ENCODE data around the gene C2orf92. TPM values are rescaled to one million over a fixed set of nuclear protein-coding genes. Genes with fewer than 3 reads are reported as not detected.
A peak's percentile ranks its signal among the peaks of the same experiment; 100 is the strongest.

C2orf92 gene
- polyA plus RNA-seq, 3 donors: 7.9 TPM; not detected in 2

DNA sequence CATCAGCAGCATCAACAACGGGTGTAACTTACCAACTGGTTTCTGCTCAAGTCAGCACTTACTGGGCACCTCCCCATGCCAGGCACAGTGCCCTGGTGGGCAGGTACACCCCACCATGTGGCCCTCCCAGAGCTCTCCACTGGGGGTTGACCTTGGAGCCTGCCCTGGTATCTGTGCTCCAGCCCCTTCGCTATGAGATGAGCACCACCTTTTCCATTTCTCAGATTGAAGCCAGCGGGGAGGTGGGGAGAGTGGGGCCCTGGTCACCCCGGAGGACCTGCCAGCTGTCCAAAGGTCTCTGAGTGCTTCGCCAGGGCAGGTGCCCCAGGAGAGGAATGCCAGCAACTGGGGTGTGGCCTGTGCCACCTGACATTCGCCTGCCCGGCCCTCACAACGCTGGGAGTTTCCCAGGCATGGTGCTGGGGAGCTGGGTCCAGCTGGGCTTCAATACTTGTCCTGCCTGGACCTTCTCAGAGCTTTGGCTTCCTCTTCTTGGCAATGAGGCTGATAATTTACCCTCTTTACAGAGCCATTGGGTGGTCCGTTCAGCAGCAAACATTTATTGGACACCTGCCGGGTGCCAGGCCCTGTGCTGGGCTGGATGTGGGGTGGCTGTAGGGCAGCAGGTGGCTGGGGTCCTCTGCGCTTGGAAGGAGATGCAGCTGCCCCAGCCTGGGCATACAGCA is 38.0 kb downstream of the C2orf92 start:
- no peak overlapping the region for H3K4me2 ChIP-seq (replicated peaks; ENCODE audit: extremely low read depth, low read length, poor library complexity, severe bottlenecking)
- WGBS (ENCODE audit: insufficient coverage): 89% methylated on average over 6 of the region's 11 CpGs
- H3K27me3 Mint-ChIP-seq (ENCODE audit: low read depth in 3 of 3): peaks cover 1 to 5% (median 4%) of the 10 kb centered on the region in 3 donors
- no peaks in the 10 kb centered on the region for H3K9me3 ChIP-seq (replicated peaks in 1 of 2; ENCODE audit: control insufficient read depth in 1 of 2, insufficient read depth in 1 of 2, low read length in 2 of 2)
- no peak for DNase-seq
- no peaks in the 10 kb centered on the region for H4K20me1 ChIP-seq (ENCODE audit: insufficient read depth, low read length)
- H3K36me3 ChIP-seq (replicated peaks in 1 of 2; ENCODE audit: control insufficient read depth in 1 of 2, insufficient read depth in 2 of 2, low read length in 2 of 2): no peaks in the 10 kb centered on the region
- H3K4me3 Mint-ChIP-seq: no peak overlapping the region
- peaks cover 0 to 3% (median 0%) of the 10 kb centered on the region in 7 donors for H3K9me3 Mint-ChIP-seq
- H3K4me3 ChIP-seq (replicated peaks in 1 of 3; ENCODE audit: low read depth in 2 of 3, low read length in 3 of 3): no peak overlapping the region
- peaks cover 4% of the 10 kb centered on the region for H3K4me1 Mint-ChIP-seq
- no peak overlapping the region for H2AFZ ChIP-seq (ENCODE audit: insufficient read depth, low read depth, low read length, poor library complexity, severe bottlenecking)
- intact Hi-C loops (cut with micrococcal nuclease): loop anchor here in 1 of 2 donors (10.0 kb wide), 1 partner anchor 677 kb away; no protein-coding TSS in a partner anchor
- TF ChIP-seq, protein P1, sequence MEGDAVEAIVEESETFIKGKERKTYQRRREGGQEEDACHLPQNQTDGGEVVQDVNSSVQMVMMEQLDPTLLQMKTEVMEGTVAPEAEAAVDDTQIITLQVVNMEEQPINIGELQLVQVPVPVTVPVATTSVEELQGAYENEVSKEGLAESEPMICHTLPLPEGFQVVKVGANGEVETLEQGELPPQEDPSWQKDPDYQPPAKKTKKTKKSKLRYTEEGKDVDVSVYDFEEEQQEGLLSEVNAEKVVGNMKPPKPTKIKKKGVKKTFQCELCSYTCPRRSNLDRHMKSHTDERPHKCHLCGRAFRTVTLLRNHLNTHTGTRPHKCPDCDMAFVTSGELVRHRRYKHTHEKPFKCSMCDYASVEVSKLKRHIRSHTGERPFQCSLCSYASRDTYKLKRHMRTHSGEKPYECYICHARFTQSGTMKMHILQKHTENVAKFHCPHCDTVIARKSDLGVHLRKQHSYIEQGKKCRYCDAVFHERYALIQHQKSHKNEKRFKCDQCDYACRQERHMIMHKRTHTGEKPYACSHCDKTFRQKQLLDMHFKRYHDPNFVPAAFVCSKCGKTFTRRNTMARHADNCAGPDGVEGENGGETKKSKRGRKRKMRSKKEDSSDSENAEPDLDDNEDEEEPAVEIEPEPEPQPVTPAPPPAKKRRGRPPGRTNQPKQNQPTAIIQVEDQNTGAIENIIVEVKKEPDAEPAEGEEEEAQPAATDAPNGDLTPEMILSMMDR (IDR thresholded peaks at IDR 0.05): no peak
- H3K9ac ChIP-seq (ENCODE audit: insufficient read depth, low read length, poor library complexity, severe bottlenecking): no peak overlapping the region
- no peaks in the 10 kb centered on the region for H3K4me1 ChIP-seq (ENCODE audit: control insufficient read depth in 1 of 2, insufficient read depth in 2 of 2, low read length in 2 of 2)
- no peak overlapping the region for H3K27ac ChIP-seq (ENCODE audit: low read depth in 1 of 2, low read length in 2 of 2)
- H3K36me3 Mint-ChIP-seq: no peaks in the 10 kb centered on the region
- H3K27ac Mint-ChIP-seq: no peak overlapping the region
- H3K79me2 ChIP-seq (ENCODE audit: insufficient read depth, low read length): no peaks in the 10 kb centered on the region
- no peaks in the 10 kb centered on the region for H3K27me3 ChIP-seq (ENCODE audit: control insufficient read depth in 2 of 2, insufficient read depth in 2 of 2, low read length in 2 of 2)

GRCh38 chr2:97708048-97708380 is 38.5 kb downstream of the C2orf92 start:
- no peak for DNase-seq
- no peak overlapping the region for H3K9ac ChIP-seq (ENCODE audit: insufficient read depth, low read length, poor library complexity, severe bottlenecking)
- intact Hi-C loops (cut with micrococcal nuclease): loop anchor here in 1 of 2 donors (10.0 kb wide), 1 partner anchor 677 kb away; no protein-coding TSS in a partner anchor
- H3K9me3 ChIP-seq (replicated peaks in 1 of 2; ENCODE audit: control insufficient read depth in 1 of 2, insufficient read depth in 1 of 2, low read length in 2 of 2): no peaks in the 10 kb centered on the region
- H3K27me3 ChIP-seq (ENCODE audit: control insufficient read depth in 2 of 2, insufficient read depth in 2 of 2, low read length in 2 of 2): no peaks in the 10 kb centered on the region
- Mint-ChIP-seq H3K36me3 (no peaks in the 10 kb centered on the region), H3K4me1 (peaks cover 4% of the 10 kb centered on the region), H3K9me3 (peaks cover 0 to 3% (median 0%) of the 10 kb centered on the region in 7 donors), H3K4me3 (no peak overlapping the region), H3K27me3 (ENCODE audit: low read depth in 3 of 3) (peaks cover 1 to 5% (median 4%) of the 10 kb centered on the region in 3 donors), H3K27ac (no peak overlapping the region)
- no peaks in the 10 kb centered on the region for H3K79me2 ChIP-seq (ENCODE audit: insufficient read depth, low read length)
- H3K4me2 ChIP-seq (replicated peaks; ENCODE audit: extremely low read depth, low read length, poor library complexity, severe bottlenecking): no peak overlapping the region
- 31% methylated on average over 4 of the region's 4 CpGs for WGBS (ENCODE audit: insufficient coverage)
- TF ChIP-seq, protein P1 (IDR thresholded peaks at IDR 0.05): no peak
- H3K36me3 ChIP-seq (replicated peaks in 1 of 2; ENCODE audit: control insufficient read depth in 1 of 2, insufficient read depth in 2 of 2, low read length in 2 of 2): no peaks in the 10 kb centered on the region
- H3K4me3 ChIP-seq (replicated peaks in 1 of 3; ENCODE audit: low read depth in 2 of 3, low read length in 3 of 3): no peak overlapping the region
- no peaks in the 10 kb centered on the region for H3K4me1 ChIP-seq (ENCODE audit: control insufficient read depth in 1 of 2, insufficient read depth in 2 of 2, low read length in 2 of 2)
- H4K20me1 ChIP-seq (ENCODE audit: insufficient read depth, low read length): no peaks in the 10 kb centered on the region
- H3K27ac ChIP-seq (ENCODE audit: low read depth in 1 of 2, low read length in 2 of 2): no peak overlapping the region
- peak overlapping the region; percentile 13 for H2AFZ ChIP-seq (ENCODE audit: insufficient read depth, low read depth, low read length, poor library complexity, severe bottlenecking)
